ENCODE data around the gene SGPP2.

SGPP2 gene

GRCh38 chr2:222490131-222490530, 65.8 kb downstream of the SGPP2 start:
- Histone ChIP-seq H3K9ac (ENCODE audit: low read depth in 1 of 2, low read length in 2 of 2) (no peak overlapping the region), H3K4me3 (ENCODE audit: low read depth in 1 of 2, low read length in 2 of 2) (no peak overlapping the region), H3K27me3 (ENCODE audit: control insufficient read depth in 1 of 2, insufficient read depth in 2 of 2, low read length in 2 of 2) (no peaks in the 10 kb centered on the region), H3K9me3 (ENCODE audit: control insufficient read depth in 1 of 2, low read length in 2 of 2) (peaks cover 3 to 5% of the 10 kb centered on the region in 2 donors), H3K27ac (ENCODE audit: low read depth, low read length) (no peak overlapping the region), H3K36me3 (ENCODE audit: control insufficient read depth in 1 of 2, insufficient read depth in 2 of 2, low read length in 2 of 2) (no peaks in the 10 kb centered on the region), H3K4me1 (ENCODE audit: control insufficient read depth in 1 of 2, insufficient read depth in 2 of 2, low read length in 2 of 2) (peaks cover 4 to 12% of the 10 kb centered on the region in 2 donors)

GRCh38 chr2:222492683-222493082, 68.3 kb downstream of the SGPP2 start:
- Histone ChIP-seq H3K36me3 (ENCODE audit: control insufficient read depth in 1 of 2, insufficient read depth in 2 of 2, low read length in 2 of 2) (no peaks in the 10 kb centered on the region), H3K27ac (ENCODE audit: low read depth, low read length) (no peak overlapping the region), H3K4me3 (ENCODE audit: low read depth in 1 of 2, low read length in 2 of 2) (no peak overlapping the region), H3K4me1 (ENCODE audit: control insufficient read depth in 1 of 2, insufficient read depth in 2 of 2, low read length in 2 of 2) (peaks cover 4 to 7% of the 10 kb centered on the region in 2 donors), H3K9ac (ENCODE audit: low read depth in 1 of 2, low read length in 2 of 2) (no peak overlapping the region), H3K9me3 (ENCODE audit: control insufficient read depth in 1 of 2, low read length in 2 of 2) (peaks cover 3 to 5% of the 10 kb centered on the region in 2 donors), H3K27me3 (ENCODE audit: control insufficient read depth in 1 of 2, insufficient read depth in 2 of 2, low read length in 2 of 2) (no peaks in the 10 kb centered on the region)

- no peak overlapping the region for H3K9ac ChIP-seq (ENCODE audit: low read depth in 1 of 2, low read length in 2 of 2)
- no peak overlapping the region for H3K4me3 ChIP-seq (ENCODE audit: low read depth in 1 of 2, low read length in 2 of 2)
- H3K4me1 ChIP-seq (ENCODE audit: control insufficient read depth in 1 of 2, insufficient read depth in 2 of 2, low read length in 2 of 2) = peaks cover 4 to 7% of the 10 kb centered on the region in 2 donors
- no peak overlapping the region for H3K27ac ChIP-seq (ENCODE audit: low read depth, low read length)
- no peaks in the 10 kb centered on the region for H3K36me3 ChIP-seq (ENCODE audit: control insufficient read depth in 1 of 2, insufficient read depth in 2 of 2, low read length in 2 of 2)
- peaks cover 3 to 5% of the 10 kb centered on the region in 2 donors for H3K9me3 ChIP-seq (ENCODE audit: control insufficient read depth in 1 of 2, low read length in 2 of 2)
- H3K27me3 ChIP-seq (ENCODE audit: control insufficient read depth in 1 of 2, insufficient read depth in 2 of 2, low read length in 2 of 2) = no peaks in the 10 kb centered on the region
Measured at GRCh38 chr2:222494104-222494739, 69.9 kb downstream of the SGPP2 start.

- Histone ChIP-seq H3K9ac (ENCODE audit: low read depth in 1 of 2, low read length in 2 of 2) (no peak overlapping the region), H3K36me3 (ENCODE audit: control insufficient read depth in 1 of 2, insufficient read depth in 2 of 2, low read length in 2 of 2) (no peaks in the 10 kb centered on the region), H3K9me3 (ENCODE audit: control insufficient read depth in 1 of 2, low read length in 2 of 2) (peaks cover 3 to 5% of the 10 kb centered on the region in 2 donors), H3K4me1 (ENCODE audit: control insufficient read depth in 1 of 2, insufficient read depth in 2 of 2, low read length in 2 of 2) (peaks cover 4 to 7% of the 10 kb centered on the region in 2 donors), H3K4me3 (ENCODE audit: low read depth in 1 of 2, low read length in 2 of 2) (no peak overlapping the region), H3K27ac (ENCODE audit: low read depth, low read length) (no peak overlapping the region), H3K27me3 (ENCODE audit: control insufficient read depth in 1 of 2, insufficient read depth in 2 of 2, low read length in 2 of 2) (no peaks in the 10 kb centered on the region)
Measured at GRCh38 chr2:222495388-222495787, 71.0 kb downstream of the SGPP2 start.

- H3K4me3 ChIP-seq (ENCODE audit: low read depth in 1 of 2, low read length in 2 of 2) = no peak overlapping the region
- H3K27ac ChIP-seq (ENCODE audit: low read depth, low read length) = no peak overlapping the region
- no peak overlapping the region for H3K9ac ChIP-seq (ENCODE audit: low read depth in 1 of 2, low read length in 2 of 2)
- H3K9me3 ChIP-seq (ENCODE audit: control insufficient read depth in 1 of 2, low read length in 2 of 2) = no peaks in the 10 kb centered on the region
- no peaks in the 10 kb centered on the region for H3K36me3 ChIP-seq (ENCODE audit: control insufficient read depth in 1 of 2, insufficient read depth in 2 of 2, low read length in 2 of 2)
- H3K4me1 ChIP-seq (ENCODE audit: control insufficient read depth in 1 of 2, insufficient read depth in 2 of 2, low read length in 2 of 2) = peaks cover 0 to under 1% of the 10 kb centered on the region in 2 donors
- no peaks in the 10 kb centered on the region for H3K27me3 ChIP-seq (ENCODE audit: control insufficient read depth in 1 of 2, insufficient read depth in 2 of 2, low read length in 2 of 2)
Measured at GRCh38 chr2:222499226-222499625, 74.9 kb downstream of the SGPP2 start.

- no peaks in the 10 kb centered on the region for H3K27me3 ChIP-seq (ENCODE audit: control insufficient read depth in 1 of 2, insufficient read depth in 2 of 2, low read length in 2 of 2)
- H3K36me3 ChIP-seq (ENCODE audit: control insufficient read depth in 1 of 2, insufficient read depth in 2 of 2, low read length in 2 of 2) = no peaks in the 10 kb centered on the region
- H3K9me3 ChIP-seq (ENCODE audit: control insufficient read depth in 1 of 2, low read length in 2 of 2) = no peaks in the 10 kb centered on the region
- no peak overlapping the region for H3K27ac ChIP-seq (ENCODE audit: low read depth, low read length)
- no peak overlapping the region for H3K9ac ChIP-seq (ENCODE audit: low read depth in 1 of 2, low read length in 2 of 2)
- H3K4me3 ChIP-seq (ENCODE audit: low read depth in 1 of 2, low read length in 2 of 2) = no peak overlapping the region
- H3K4me1 ChIP-seq (ENCODE audit: control insufficient read depth in 1 of 2, insufficient read depth in 2 of 2, low read length in 2 of 2) = peaks cover 13 to 19% of the 10 kb centered on the region in 2 donors
Measured at GRCh38 chr2:222504191-222504590, 79.8 kb downstream of the SGPP2 start.

GRCh38 chr2:222504719-222505118, 80.4 kb downstream of the SGPP2 start:
- Histone ChIP-seq H3K4me3 (ENCODE audit: low read depth in 1 of 2, low read length in 2 of 2) (no peak overlapping the region), H3K27ac (ENCODE audit: low read depth, low read length) (no peak overlapping the region), H3K36me3 (ENCODE audit: control insufficient read depth in 1 of 2, insufficient read depth in 2 of 2, low read length in 2 of 2) (no peaks in the 10 kb centered on the region), H3K4me1 (ENCODE audit: control insufficient read depth in 1 of 2, insufficient read depth in 2 of 2, low read length in 2 of 2) (peaks cover 13 to 19% of the 10 kb centered on the region in 2 donors), H3K9me3 (ENCODE audit: control insufficient read depth in 1 of 2, low read length in 2 of 2) (no peaks in the 10 kb centered on the region), H3K9ac (ENCODE audit: low read depth in 1 of 2, low read length in 2 of 2) (no peak overlapping the region), H3K27me3 (ENCODE audit: control insufficient read depth in 1 of 2, insufficient read depth in 2 of 2, low read length in 2 of 2) (no peaks in the 10 kb centered on the region)

GRCh38 chr2:222506230-222506935, 82.0 kb downstream of the SGPP2 start:
- H3K9me3 ChIP-seq (ENCODE audit: control insufficient read depth in 1 of 2, low read length in 2 of 2) = no peaks in the 10 kb centered on the region
- H3K27me3 ChIP-seq (ENCODE audit: control insufficient read depth in 1 of 2, insufficient read depth in 2 of 2, low read length in 2 of 2) = no peaks in the 10 kb centered on the region
- peaks cover 13 to 19% of the 10 kb centered on the region in 2 donors for H3K4me1 ChIP-seq (ENCODE audit: control insufficient read depth in 1 of 2, insufficient read depth in 2 of 2, low read length in 2 of 2)
- no peak overlapping the region for H3K9ac ChIP-seq (ENCODE audit: low read depth in 1 of 2, low read length in 2 of 2)
- no peak overlapping the region for H3K4me3 ChIP-seq (ENCODE audit: low read depth in 1 of 2, low read length in 2 of 2)
- H3K27ac ChIP-seq (ENCODE audit: low read depth, low read length) = no peak overlapping the region
- H3K36me3 ChIP-seq (ENCODE audit: control insufficient read depth in 1 of 2, insufficient read depth in 2 of 2, low read length in 2 of 2) = no peaks in the 10 kb centered on the region

GRCh38 chr2:222514901-222515300, 90.6 kb downstream of the SGPP2 start:
- H3K9me3 ChIP-seq (ENCODE audit: control insufficient read depth in 1 of 2, low read length in 2 of 2) = peaks cover 0 to 6% of the 10 kb centered on the region in 2 donors
- no peak overlapping the region for H3K9ac ChIP-seq (ENCODE audit: low read depth in 1 of 2, low read length in 2 of 2)
- no peak overlapping the region for H3K4me3 ChIP-seq (ENCODE audit: low read depth in 1 of 2, low read length in 2 of 2)
- H3K4me1 ChIP-seq (ENCODE audit: control insufficient read depth in 1 of 2, insufficient read depth in 2 of 2, low read length in 2 of 2) = peaks cover 9 to 22% of the 10 kb centered on the region in 2 donors
- no peaks in the 10 kb centered on the region for H3K27me3 ChIP-seq (ENCODE audit: control insufficient read depth in 1 of 2, insufficient read depth in 2 of 2, low read length in 2 of 2)
- H3K36me3 ChIP-seq (ENCODE audit: control insufficient read depth in 1 of 2, insufficient read depth in 2 of 2, low read length in 2 of 2) = no peaks in the 10 kb centered on the region
- no peak overlapping the region for H3K27ac ChIP-seq (ENCODE audit: low read depth, low read length)

GRCh38 chr2:222518570-222519381, 94.4 kb downstream of the SGPP2 start:
- no peak overlapping the region for H3K27ac ChIP-seq (ENCODE audit: low read depth, low read length)
- H3K4me3 ChIP-seq (ENCODE audit: low read depth in 1 of 2, low read length in 2 of 2) = no peak overlapping the region
- H3K4me1 ChIP-seq (ENCODE audit: control insufficient read depth in 1 of 2, insufficient read depth in 2 of 2, low read length in 2 of 2) = peaks cover 9 to 22% of the 10 kb centered on the region in 2 donors
- H3K9ac ChIP-seq (ENCODE audit: low read depth in 1 of 2, low read length in 2 of 2) = no peak overlapping the region
- no peaks in the 10 kb centered on the region for H3K36me3 ChIP-seq (ENCODE audit: control insufficient read depth in 1 of 2, insufficient read depth in 2 of 2, low read length in 2 of 2)
- H3K27me3 ChIP-seq (ENCODE audit: control insufficient read depth in 1 of 2, insufficient read depth in 2 of 2, low read length in 2 of 2) = no peaks in the 10 kb centered on the region
- no peaks in the 10 kb centered on the region for H3K9me3 ChIP-seq (ENCODE audit: control insufficient read depth in 1 of 2, low read length in 2 of 2)

Data from duodenal mucosa (tissue), 2 donors.